GM12878 (cell line): Measurements from ENCODE around the gene BRME1. TPM values are rescaled to one million over a fixed set of nuclear protein-coding genes. Genes with fewer than 3 reads are reported as not detected.

Experiments used
- ATAC-seq: fragments of 200-7000 bp; cut with Tn5 transposase; 3 replicates; pipeline ENCODE4 v1.9.1; 2020; ENCODE audit warnings: mild to moderate bottlenecking, moderate library complexity
- BruUV-seq: library from RNA; stranded (reverse); fragments of 400-500 nt; replicated peaks from 2 replicates; lab custom pipeline; 2021; lab: Mats Ljungman, UMichigan
- CTCF ChIA-PET: fragments of 300-600 bp; sonication (Branson Sonifier 250); formaldehyde crosslinking; extraction: SDS; loops from one replicate; lab custom pipeline; 2021; ENCODE audit warnings: inconsistent platforms; lab: Yijun Ruan, JAX
- POLR2A ChIA-PET: fragments of 350-600 bp; formaldehyde crosslinking; extraction: SDS; loops from one replicate; lab custom pipeline; 2021; ENCODE audit warnings: inconsistent platforms; lab: Charles Lee
- RAD21 ChIA-PET: fragments of 300-600 bp; sonication (Branson Sonifier 250); formaldehyde crosslinking; loops from one replicate; lab custom pipeline; 2023; ENCODE audit warnings: antibody characterized with exemption; ENCODE audit not compliant: unreplicated experiment; lab: Charles Lee
- SMC1A ChIA-PET: fragments of 300-600 bp; sonication (Branson Sonifier 250); formaldehyde crosslinking; loops from one replicate; lab custom pipeline; 2023; ENCODE audit not compliant: unreplicated experiment, uncharacterized antibody; lab: Charles Lee
- DNase-seq: peaks from one replicate; pipeline ENCODE4 v3.0.0-alpha.2; 2011; ENCODE audit warnings: low read depth, low spot score
- FAIRE-seq: peaks from 3 replicates; lab custom pipeline; 2011; peaks lifted over from hg19 to GRCh38; lab: Jason Lieb, UNC
- H2AFZ ChIP-seq: 2 replicates; pipeline ENCODE4 v1.6.0; 2011; ENCODE audit warnings: low read depth, low read length, control low read depth; ENCODE audit not compliant: control insufficient read depth
- H3K27ac ChIP-seq: 2 replicates; pipeline ENCODE4 v1.5.1; 2011; ENCODE audit warnings: control low read depth; ENCODE audit not compliant: control insufficient read depth, insufficient read depth
- H3K27me3 ChIP-seq, 2 experiments: replicated peaks in 1 of 2; 2 replicates each; pipeline versions ENCODE4 v1.6.0 to v1.6.1; 2011; ENCODE audit warnings: low read length in 1 of 2; ENCODE audit not compliant: control insufficient read depth in 2 of 2, insufficient read depth in 2 of 2
- H3K36me3 ChIP-seq, 2 experiments: 2 replicates each; pipeline ENCODE4 v1.5.1; 2011; ENCODE audit warnings: low read length in 1 of 2; ENCODE audit not compliant: control insufficient read depth in 2 of 2, insufficient read depth in 2 of 2
- H3K4me1 ChIP-seq: 2 replicates; pipeline ENCODE4 v1.6.1; 2011; ENCODE audit warnings: mild to moderate bottlenecking, low read length, moderate library complexity, mixed read lengths; ENCODE audit not compliant: control insufficient read depth, insufficient read depth
- H3K4me2 ChIP-seq: 2 replicates; pipeline ENCODE4 v1.6.0; 2011; ENCODE audit warnings: control low read depth; ENCODE audit not compliant: control insufficient read depth, insufficient read depth
- H3K4me3 ChIP-seq: fragments of 200-600 bp; sonication (generic); 2 replicates; pipeline ENCODE4 v1.5.1; 2016
- H3K79me2 ChIP-seq: 2 replicates; pipeline ENCODE4 v1.6.0; 2011; ENCODE audit warnings: low read length; ENCODE audit not compliant: control insufficient read depth, insufficient read depth
- H3K9ac ChIP-seq: 2 replicates; pipeline ENCODE4 v1.8.0; 2011; ENCODE audit warnings: low read length, control low read depth, mixed read lengths; ENCODE audit not compliant: control insufficient read depth, insufficient read depth
- H3K9me3 ChIP-seq: replicated peaks from 3 replicates; pipeline ENCODE4 v1.5.1; 2011; ENCODE audit warnings: mild to moderate bottlenecking, low read length; ENCODE audit not compliant: control insufficient read depth, insufficient read depth
- H4K20me1 ChIP-seq: 2 replicates; pipeline ENCODE4 v1.6.0; 2011; ENCODE audit not compliant: control insufficient read depth, insufficient read depth
- ATF2 ChIP-seq: IDR thresholded peaks from 2 replicates; pipeline ENCODE4 v1.6.1; 2012; ENCODE audit warnings: low read length, inconsistent platforms
- ESRRA ChIP-seq: IDR thresholded peaks from 2 replicates; pipeline ENCODE4 v1.6.1; 2012; ENCODE audit warnings: mild to moderate bottlenecking, low read length, improper control_type of control experiment
- FOXM1 ChIP-seq: IDR thresholded peaks from 2 replicates; pipeline ENCODE4 v1.6.1; 2012; ENCODE audit warnings: low read depth, mild to moderate bottlenecking, inconsistent platforms, low read length, moderate library complexity
- IRF5 ChIP-seq: fragments of 450-650 bp; IDR thresholded peaks from 2 replicates; pipeline ENCODE4 v1.6.1; 2017; ENCODE audit warnings: borderline replicate concordance
- JUNB ChIP-seq: IDR thresholded peaks from 2 replicates; pipeline ENCODE4 v1.6.1; 2016; ENCODE audit warnings: antibody characterized with exemption, mild to moderate bottlenecking
- JUND ChIP-seq: IDR thresholded peaks from 2 replicates; pipeline ENCODE4 v1.6.1; 2012; ENCODE audit warnings: low read depth, mild to moderate bottlenecking, low read length, improper control_type of control experiment, moderate library complexity
- MEF2B ChIP-seq: fragments of 450-650 bp; IDR thresholded peaks from 2 replicates; pipeline ENCODE4 v1.6.1; 2018; ENCODE audit warnings: mild to moderate bottlenecking, moderate library complexity; ENCODE audit not compliant: partially characterized antibody, poor library complexity, severe bottlenecking
- MTA3 ChIP-seq: IDR thresholded peaks from 2 replicates; pipeline ENCODE4 v1.6.1; 2012; ENCODE audit warnings: low read length, inconsistent platforms, borderline replicate concordance
- MXI1 ChIP-seq: fragments of 150-350 bp; IDR thresholded peaks from 2 replicates; pipeline ENCODE4 v1.6.1; 2011; ENCODE audit warnings: low read depth, mild to moderate bottlenecking, inconsistent platforms, low read length, improper control_type of control experiment
- NFYB ChIP-seq: IDR thresholded peaks from 2 replicates; pipeline ENCODE4 v1.6.1; 2011; ENCODE audit warnings: low read depth, mild to moderate bottlenecking, low read length, improper control_type of control experiment, moderate library complexity; ENCODE audit not compliant: insufficient read depth
- PAX5 ChIP-seq: IDR thresholded peaks from 2 replicates; pipeline ENCODE4 v1.6.1; 2011; ENCODE audit warnings: low read depth, low read length, borderline replicate concordance
- PML ChIP-seq: IDR thresholded peaks from 2 replicates; pipeline ENCODE4 v1.6.1; 2012; ENCODE audit warnings: low read length, inconsistent platforms
- RUNX3 ChIP-seq: IDR thresholded peaks from 2 replicates; pipeline ENCODE4 v1.6.1; 2012; ENCODE audit warnings: low read length, inconsistent platforms
- SUPT20H ChIP-seq: IDR thresholded peaks from 2 replicates; pipeline ENCODE4 v1.6.1; 2011; ENCODE audit warnings: low read depth, mild to moderate bottlenecking, low read length, moderate library complexity, borderline replicate concordance; ENCODE audit not compliant: control insufficient read depth
- TAF1 ChIP-seq: IDR thresholded peaks from 2 replicates; pipeline ENCODE4 v1.6.1; 2011; ENCODE audit warnings: mild to moderate bottlenecking, low read depth, low read length, borderline replicate concordance
- TARDBP ChIP-seq: IDR thresholded peaks from 2 replicates; pipeline ENCODE4 v1.6.1; 2016; ENCODE audit warnings: borderline replicate concordance
- ZNF217 ChIP-seq: fragments of 450-650 bp; IDR thresholded peaks from 2 replicates; pipeline ENCODE4 v1.6.1; 2017; ENCODE audit warnings: antibody characterized with exemption, mild to moderate bottlenecking
- WGBS: methylation state at CpG from one replicate; pipeline ENCODE4 v1.1.6; 2016; ENCODE audit warnings: low lambda C conversion rate; ENCODE audit not compliant: insufficient replicate concordance, insufficient coverage; ENCODE audit errors: missing lambda C conversion rate; 5-methylcytosine and 5-hydroxymethylcytosine counted together
- in situ Hi-C: fragments of 300-500 bp; cut with MboI; formaldehyde crosslinking; loops from 9 replicates; pipeline ENCODE4 v1.14.3; 2018; ENCODE audit warnings: mixed read lengths
- intact Hi-C: fragments of 100-400 bp; cut with micrococcal nuclease; formaldehyde crosslinking; loops from one replicate; pipeline ENCODE4 v1.14.2; 2022; ENCODE audit not compliant: unreplicated experiment
- polyA plus RNA-seq, 11 experiments: library from polyadenylated mRNA; depleted of rRNA in 4 of 11; unstranded in 6 of 11; stranded (reverse) in 5 of 11; fragments of >200 nt; fragmentation: Nextera tagmentation in 4 of 11; fragmentation: Illumina TruSeq in 1 of 11; extraction: Ambion mirVana in 4 of 11; extraction: Trizol in 1 of 11; gene quantifications; 1 replicate in 1 of 11; 2 replicates in 10 of 11; pipeline versions ENCODE4 v1.2.1 to v1.2.3, GENCODE V29; 2011 to 2016; ENCODE audit warnings: inconsistent platforms in 2 of 11, missing spikeins in 2 of 11, low read depth in 1 of 11
- total RNA-seq, 4 experiments: library from RNA; depleted of rRNA in 3 of 4; stranded (reverse); fragments of >200 nt in 3 of 4; fragmentation: Illumina TruSeq in 1 of 4; extraction: Trizol in 1 of 4; gene quantifications; 2 replicates each; pipeline versions ENCODE4 v1.2.1 to v1.2.3, GENCODE V29; 2013 to 2021

Gene BRME1
- total and polyA plus RNA-seq, 10 of the 15 experiments (the other 5 are each of a cell fraction or from before 2014, with no cell fraction given), result 0.07 to 2.2 (median 1.1) TPM; not detected in 1

- intact Hi-C loops, result no loop called here
- H3K4me1 ChIP-seq, result no peaks in the 10 kb centered on the region
- WGBS, result 50% methylated on average over 10 of the region's 10 CpGs
- FAIRE-seq (no peak), ATAC-seq (no peak), DNase-seq (no peak)
- CTCF ChIA-PET, result interaction anchor here (1.1 to 1.6 kb wide), 2 partner anchors 161 to 172 kb away, joined by 4 to 6 read pairs; partner anchors contain the start of gene MISP3
- no peak overlapping the region for H3K27ac ChIP-seq
- no peaks in the 10 kb centered on the region for H3K9me3 ChIP-seq
- in situ Hi-C loops, result loop anchor here (25.0 kb wide), 1 partner anchor 438 kb away; no protein-coding TSS in a partner anchor
- SMC1A ChIA-PET, result interaction anchor here (1.3 kb wide), 1 partner anchor 17 kb away, joined by 3 read pairs; no protein-coding TSS in a partner anchor
- POLR2A ChIA-PET, result interaction anchor here (0.7 kb wide), 1 partner anchor 141 kb away, joined by 3 read pairs; no protein-coding TSS in a partner anchor
- H3K4me3 ChIP-seq, result no peak overlapping the region
- TF ChIP-seq FOXM1, result no peak
- no peak for TF ChIP-seq NFYB
- no peak for TF ChIP-seq PAX5
- TF ChIP-seq TAF1, result no peak
- TF ChIP-seq MTA3, result no peak
- no peak for TF ChIP-seq JUNB
- no peak for TF ChIP-seq RUNX3
- no peak for TF ChIP-seq MXI1
- no peak for TF ChIP-seq ZNF217
- BruUV-seq, result no TSS peak
- no peak overlapping the region for H2AFZ ChIP-seq
- H4K20me1 ChIP-seq, result no peaks in the 10 kb centered on the region
- H3K4me2 ChIP-seq, result no peak overlapping the region
- RAD21 ChIA-PET, result no interaction called here
- no peaks in the 10 kb centered on the region for H3K79me2 ChIP-seq
- H3K27me3 ChIP-seq, result no peaks in the 10 kb centered on the region
- no peaks in the 10 kb centered on the region for H3K36me3 ChIP-seq
- no peak overlapping the region for H3K9ac ChIP-seq
Observed at GRCh38 chr19:13899393-13899792, 6.5 kb downstream of the BRME1 start.

- WGBS, result 75% methylated on average over 2 of the region's 2 CpGs
- Histone ChIP-seq H3K36me3 (no peaks in the 10 kb centered on the region), H2AFZ (no peak overlapping the region), H3K4me2 (no peak overlapping the region), H3K9me3 (no peaks in the 10 kb centered on the region), H3K4me1 (no peaks in the 10 kb centered on the region), H4K20me1 (no peaks in the 10 kb centered on the region), H3K9ac (no peak overlapping the region), H3K79me2 (no peaks in the 10 kb centered on the region), H3K4me3 (no peak overlapping the region), H3K27me3 (no peaks in the 10 kb centered on the region), H3K27ac (no peak overlapping the region)
- intact Hi-C loops, result no loop called here
- DNase-seq (no peak), ATAC-seq (no peak), FAIRE-seq (no peak)
- RAD21 ChIA-PET, result no interaction called here
- in situ Hi-C loops, result loop anchor here (25.0 kb wide), 1 partner anchor 441 kb away; no protein-coding TSS in a partner anchor
- CTCF ChIA-PET, result no interaction called here
- BruUV-seq, result no TSS peak
- POLR2A ChIA-PET, result no interaction called here
- SMC1A ChIA-PET, result no interaction called here
- TF ChIP-seq SUPT20H (no peak), IRF5 (no peak), PML (no peak), JUND (no peak), ATF2 (no peak), PAX5 (no peak), ESRRA (no peak), TARDBP (no peak), MEF2B (no peak)
Observed at GRCh38 chr19:13896227-13896626, 9.7 kb downstream of the BRME1 start.
